GM12878 (cell line): ENCODE data around the gene ROBO1. TPM values are rescaled to one million over a fixed set of nuclear protein-coding genes. Genes with fewer than 3 reads are reported as not detected.

Experiments used
- ATF7 ChIP-seq: fragments of 450-650 bp; IDR thresholded peaks from 2 replicates; pipeline ENCODE4 v1.6.1; 2016; ENCODE audit warnings: low read depth, mild to moderate bottlenecking
- BACH1 ChIP-seq: fragments of 450-650 bp; IDR thresholded peaks from 2 replicates; pipeline ENCODE4 v1.6.1; 2017; ENCODE audit warnings: mild to moderate bottlenecking, borderline replicate concordance
- BCL11A ChIP-seq: IDR thresholded peaks from 2 replicates; pipeline ENCODE4 v1.6.1; 2011; ENCODE audit warnings: low read depth, low read length
- ETV6 ChIP-seq, 2 experiments: fragments of 450-650 bp in 1 of 2; IDR thresholded peaks in 1 of 2; conservative IDR thresholded peaks in 1 of 2; 2 replicates each; pipeline ENCODE4 v1.6.1; 2014; ENCODE audit warnings: antibody characterized with exemption in 1 of 2, borderline replicate concordance in 1 of 2, low read depth in 1 of 2, mild to moderate bottlenecking in 1 of 2, moderate library complexity in 1 of 2
- EZH2 ChIP-seq: IDR thresholded peaks from 2 replicates; pipeline ENCODE4 v1.6.1; 2012; ENCODE audit warnings: low read depth, mild to moderate bottlenecking, control low read depth, inconsistent platforms, low read length, borderline replicate concordance; ENCODE audit not compliant: control insufficient read depth
- JUNB ChIP-seq: IDR thresholded peaks from 2 replicates; pipeline ENCODE4 v1.6.1; 2016; ENCODE audit warnings: antibody characterized with exemption, mild to moderate bottlenecking
- JUND ChIP-seq: IDR thresholded peaks from 2 replicates; pipeline ENCODE4 v1.6.1; 2012; ENCODE audit warnings: low read depth, mild to moderate bottlenecking, low read length, improper control_type of control experiment, moderate library complexity
- KDM1A ChIP-seq: fragments of 200-600 bp; sonication (generic); IDR thresholded peaks from 2 replicates; pipeline ENCODE4 v1.6.1; 2016; ENCODE audit warnings: borderline replicate concordance
- MTA2 ChIP-seq: fragments of 450-650 bp; IDR thresholded peaks from 2 replicates; pipeline ENCODE4 v1.6.1; 2016; ENCODE audit warnings: low read depth, mild to moderate bottlenecking, moderate library complexity
- PAX8 ChIP-seq: fragments of 450-650 bp; IDR thresholded peaks from 2 replicates; pipeline ENCODE4 v1.6.1; 2017; ENCODE audit warnings: mild to moderate bottlenecking, moderate library complexity
- SPI1 ChIP-seq: IDR thresholded peaks from 2 replicates; pipeline ENCODE4 v1.6.1; 2011; ENCODE audit warnings: low read depth, mild to moderate bottlenecking, low read length, moderate library complexity, borderline replicate concordance; ENCODE audit not compliant: insufficient read depth
- SREBF1 ChIP-seq: IDR thresholded peaks from 2 replicates; pipeline ENCODE4 v1.6.1; 2012; ENCODE audit warnings: mild to moderate bottlenecking, low read length
- SREBF2 ChIP-seq: IDR thresholded peaks from 2 replicates; pipeline ENCODE4 v1.6.1; 2012; ENCODE audit warnings: mild to moderate bottlenecking, low read length
- TAF1 ChIP-seq: IDR thresholded peaks from 2 replicates; pipeline ENCODE4 v1.6.1; 2011; ENCODE audit warnings: mild to moderate bottlenecking, low read depth, low read length, borderline replicate concordance
- TCF12 ChIP-seq: IDR thresholded peaks from 2 replicates; pipeline ENCODE4 v1.6.1; 2011; ENCODE audit warnings: low read depth, mild to moderate bottlenecking, low read length
- TCF7 ChIP-seq: IDR thresholded peaks from 2 replicates; pipeline ENCODE4 v1.6.1; 2014; ENCODE audit warnings: antibody characterized with exemption, borderline replicate concordance
- YBX1 ChIP-seq: fragments of 450-650 bp; IDR thresholded peaks from 2 replicates; pipeline ENCODE4 v1.6.1; 2016; ENCODE audit warnings: antibody characterized with exemption
- YY1 ChIP-seq: IDR thresholded peaks from 2 replicates; pipeline ENCODE4 v1.6.1; 2011; ENCODE audit warnings: low read depth, mild to moderate bottlenecking, low read length
- ZSCAN29 ChIP-seq: fragments of 450-650 bp; IDR thresholded peaks from 2 replicates; pipeline ENCODE4 v1.6.1; 2017; ENCODE audit warnings: mild to moderate bottlenecking, moderate library complexity
- polyA plus RNA-seq, 11 experiments: library from polyadenylated mRNA; depleted of rRNA in 4 of 11; unstranded in 6 of 11; stranded (reverse) in 5 of 11; fragments of >200 nt; fragmentation: Nextera tagmentation in 4 of 11; fragmentation: Illumina TruSeq in 1 of 11; extraction: Ambion mirVana in 4 of 11; extraction: Trizol in 1 of 11; gene quantifications; 1 replicate in 1 of 11; 2 replicates in 10 of 11; pipeline versions ENCODE4 v1.2.1 to v1.2.3, GENCODE V29; 2011 to 2016; ENCODE audit warnings: inconsistent platforms in 2 of 11, missing spikeins in 2 of 11, low read depth in 1 of 11
- total RNA-seq, 4 experiments: library from RNA; depleted of rRNA in 3 of 4; stranded (reverse); fragments of >200 nt in 3 of 4; fragmentation: Illumina TruSeq in 1 of 4; extraction: Trizol in 1 of 4; gene quantifications; 2 replicates each; pipeline versions ENCODE4 v1.2.1 to v1.2.3, GENCODE V29; 2013 to 2021
- TF ChIP-seq, protein P1 (sequence below): fragments of 450-650 bp; IDR thresholded peaks from 2 replicates; pipeline ENCODE4 v1.6.1; 2017; ENCODE audit warnings: mild to moderate bottlenecking, moderate library complexity
- TF ChIP-seq, protein P2 (sequence below): fragments of 450-650 bp; IDR thresholded peaks from 2 replicates; pipeline ENCODE4 v1.6.1; 2017; ENCODE audit warnings: mild to moderate bottlenecking
- TF ChIP-seq, protein P3 (sequence below): fragments of 450-650 bp; IDR thresholded peaks from 2 replicates; pipeline ENCODE4 v1.6.1; 2017; ENCODE audit warnings: antibody characterized with exemption, mild to moderate bottlenecking, moderate library complexity

ROBO1 gene
- total and polyA plus RNA-seq, 10 of the 15 experiments (the other 5 are each of a cell fraction or from before 2014, with no cell fraction given), result 0.29 to 46.5 (median 1.2) TPM

DNA sequence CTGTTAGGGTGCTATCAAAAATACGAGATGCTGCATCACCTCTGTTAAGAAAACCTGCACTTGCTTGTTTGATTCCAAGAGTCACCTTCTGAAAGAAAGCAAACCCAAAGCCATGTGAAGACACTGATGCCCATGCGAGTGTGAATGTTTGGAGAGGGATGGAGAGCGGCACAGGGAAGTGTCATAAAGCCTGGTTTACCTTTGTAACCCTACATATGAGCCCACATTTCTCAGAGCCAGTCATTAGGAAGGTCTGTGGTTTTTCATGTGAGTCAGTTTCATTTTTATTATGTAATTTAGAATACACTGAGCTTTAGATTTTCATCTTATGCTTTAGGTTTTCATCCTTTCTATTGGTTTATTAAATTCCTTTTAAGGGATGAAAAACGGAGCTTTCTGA, 896.8 kb downstream of the ROBO1 start (continued):
- TF ChIP-seq, protein P1, sequence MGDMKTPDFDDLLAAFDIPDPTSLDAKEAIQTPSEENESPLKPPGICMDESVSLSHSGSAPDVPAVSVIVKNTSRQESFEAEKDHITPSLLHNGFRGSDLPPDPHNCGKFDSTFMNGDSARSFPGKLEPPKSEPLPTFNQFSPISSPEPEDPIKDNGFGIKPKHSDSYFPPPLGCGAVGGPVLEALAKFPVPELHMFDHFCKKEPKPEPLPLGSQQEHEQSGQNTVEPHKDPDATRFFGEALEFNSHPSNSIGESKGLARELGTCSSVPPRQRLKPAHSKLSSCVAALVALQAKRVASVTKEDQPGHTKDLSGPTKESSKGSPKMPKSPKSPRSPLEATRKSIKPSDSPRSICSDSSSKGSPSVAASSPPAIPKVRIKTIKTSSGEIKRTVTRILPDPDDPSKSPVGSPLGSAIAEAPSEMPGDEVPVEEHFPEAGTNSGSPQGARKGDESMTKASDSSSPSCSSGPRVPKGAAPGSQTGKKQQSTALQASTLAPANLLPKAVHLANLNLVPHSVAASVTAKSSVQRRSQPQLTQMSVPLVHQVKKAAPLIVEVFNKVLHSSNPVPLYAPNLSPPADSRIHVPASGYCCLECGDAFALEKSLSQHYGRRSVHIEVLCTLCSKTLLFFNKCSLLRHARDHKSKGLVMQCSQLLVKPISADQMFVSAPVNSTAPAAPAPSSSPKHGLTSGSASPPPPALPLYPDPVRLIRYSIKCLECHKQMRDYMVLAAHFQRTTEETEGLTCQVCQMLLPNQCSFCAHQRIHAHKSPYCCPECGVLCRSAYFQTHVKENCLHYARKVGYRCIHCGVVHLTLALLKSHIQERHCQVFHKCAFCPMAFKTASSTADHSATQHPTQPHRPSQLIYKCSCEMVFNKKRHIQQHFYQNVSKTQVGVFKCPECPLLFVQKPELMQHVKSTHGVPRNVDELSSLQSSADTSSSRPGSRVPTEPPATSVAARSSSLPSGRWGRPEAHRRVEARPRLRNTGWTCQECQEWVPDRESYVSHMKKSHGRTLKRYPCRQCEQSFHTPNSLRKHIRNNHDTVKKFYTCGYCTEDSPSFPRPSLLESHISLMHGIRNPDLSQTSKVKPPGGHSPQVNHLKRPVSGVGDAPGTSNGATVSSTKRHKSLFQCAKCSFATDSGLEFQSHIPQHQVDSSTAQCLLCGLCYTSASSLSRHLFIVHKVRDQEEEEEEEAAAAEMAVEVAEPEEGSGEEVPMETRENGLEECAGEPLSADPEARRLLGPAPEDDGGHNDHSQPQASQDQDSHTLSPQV, result no peak
- TF ChIP-seq, protein P2, sequence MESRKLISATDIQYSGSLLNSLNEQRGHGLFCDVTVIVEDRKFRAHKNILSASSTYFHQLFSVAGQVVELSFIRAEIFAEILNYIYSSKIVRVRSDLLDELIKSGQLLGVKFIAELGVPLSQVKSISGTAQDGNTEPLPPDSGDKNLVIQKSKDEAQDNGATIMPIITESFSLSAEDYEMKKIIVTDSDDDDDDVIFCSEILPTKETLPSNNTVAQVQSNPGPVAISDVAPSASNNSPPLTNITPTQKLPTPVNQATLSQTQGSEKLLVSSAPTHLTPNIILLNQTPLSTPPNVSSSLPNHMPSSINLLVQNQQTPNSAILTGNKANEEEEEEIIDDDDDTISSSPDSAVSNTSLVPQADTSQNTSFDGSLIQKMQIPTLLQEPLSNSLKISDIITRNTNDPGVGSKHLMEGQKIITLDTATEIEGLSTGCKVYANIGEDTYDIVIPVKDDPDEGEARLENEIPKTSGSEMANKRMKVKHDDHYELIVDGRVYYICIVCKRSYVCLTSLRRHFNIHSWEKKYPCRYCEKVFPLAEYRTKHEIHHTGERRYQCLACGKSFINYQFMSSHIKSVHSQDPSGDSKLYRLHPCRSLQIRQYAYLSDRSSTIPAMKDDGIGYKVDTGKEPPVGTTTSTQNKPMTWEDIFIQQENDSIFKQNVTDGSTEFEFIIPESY, result no peak
- TF ChIP-seq YBX1 (no peak), SREBF1 (no peak), BACH1 (no peak), ETV6 (conservative IDR thresholded peaks at IDR 0.05 in 1 of 2, IDR thresholded peaks at IDR 0.05 in 1 of 2; ENCODE audit: borderline replicate concordance in 1 of 2, low read depth in 1 of 2) (no peak), KDM1A (no peak), TCF7 (no peak), JUND (no peak), SREBF2 (no peak), MTA2 (peak; percentile 84), PAX8 (no peak), TCF12 (no peak), ATF7 (peak; percentile 70), SPI1 (peak; percentile 38; the same call in 1 of the 2 replicates), JUNB (peak; percentile 36; the same call in 1 of the 2 replicates), BCL11A (peak; percentile 54), ZSCAN29 (no peak), EZH2 (no peak), TAF1 (no peak), YY1 (no peak)
- TF ChIP-seq, protein P3, sequence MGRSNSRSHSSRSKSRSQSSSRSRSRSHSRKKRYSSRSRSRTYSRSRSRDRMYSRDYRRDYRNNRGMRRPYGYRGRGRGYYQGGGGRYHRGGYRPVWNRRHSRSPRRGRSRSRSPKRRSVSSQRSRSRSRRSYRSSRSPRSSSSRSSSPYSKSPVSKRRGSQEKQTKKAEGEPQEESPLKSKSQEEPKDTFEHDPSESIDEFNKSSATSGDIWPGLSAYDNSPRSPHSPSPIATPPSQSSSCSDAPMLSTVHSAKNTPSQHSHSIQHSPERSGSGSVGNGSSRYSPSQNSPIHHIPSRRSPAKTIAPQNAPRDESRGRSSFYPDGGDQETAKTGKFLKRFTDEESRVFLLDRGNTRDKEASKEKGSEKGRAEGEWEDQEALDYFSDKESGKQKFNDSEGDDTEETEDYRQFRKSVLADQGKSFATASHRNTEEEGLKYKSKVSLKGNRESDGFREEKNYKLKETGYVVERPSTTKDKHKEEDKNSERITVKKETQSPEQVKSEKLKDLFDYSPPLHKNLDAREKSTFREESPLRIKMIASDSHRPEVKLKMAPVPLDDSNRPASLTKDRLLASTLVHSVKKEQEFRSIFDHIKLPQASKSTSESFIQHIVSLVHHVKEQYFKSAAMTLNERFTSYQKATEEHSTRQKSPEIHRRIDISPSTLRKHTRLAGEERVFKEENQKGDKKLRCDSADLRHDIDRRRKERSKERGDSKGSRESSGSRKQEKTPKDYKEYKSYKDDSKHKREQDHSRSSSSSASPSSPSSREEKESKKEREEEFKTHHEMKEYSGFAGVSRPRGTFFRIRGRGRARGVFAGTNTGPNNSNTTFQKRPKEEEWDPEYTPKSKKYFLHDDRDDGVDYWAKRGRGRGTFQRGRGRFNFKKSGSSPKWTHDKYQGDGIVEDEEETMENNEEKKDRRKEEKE, result no peak
